H9 (cell line): Measurements from ENCODE around the gene SELE. TPM values are rescaled to one million over a fixed set of nuclear protein-coding genes. Genes with fewer than 3 reads are reported as not detected.

ENCODE experiments used
- DNase-seq: peaks from one replicate; pipeline ENCODE4 v3.0.0-alpha.2; 2017
- H2AFZ ChIP-seq: one replicate; pipeline ENCODE4 v1.6.1; 2013; ENCODE audit warnings: mild to moderate bottlenecking, low read length, control low read depth, moderate library complexity
- H2AK5ac ChIP-seq: 2 replicates; pipeline ENCODE4 v1.6.1; 2013; ENCODE audit warnings: low read length, control low read depth, mixed read lengths; ENCODE audit not compliant: insufficient read length
- H2BK120ac ChIP-seq: one replicate; pipeline ENCODE4 v1.6.1; 2013; ENCODE audit warnings: low read depth, mild to moderate bottlenecking, low read length, control low read depth, inconsistent platforms; ENCODE audit not compliant: poor library complexity, severe bottlenecking
- H2BK12ac ChIP-seq: 2 replicates; pipeline ENCODE4 v1.6.1; 2013; ENCODE audit warnings: low read length, control low read depth, mixed read lengths, low read depth; ENCODE audit not compliant: insufficient read length
- H2BK15ac ChIP-seq: 2 replicates; pipeline ENCODE4 v1.6.1; 2013; ENCODE audit warnings: low read depth, low read length, control low read depth
- H2BK20ac ChIP-seq: one replicate; pipeline ENCODE4 v1.6.1; 2013; ENCODE audit warnings: low read depth, mild to moderate bottlenecking, low read length, control low read depth, inconsistent platforms; ENCODE audit not compliant: poor library complexity, severe bottlenecking
- H2BK5ac ChIP-seq: 2 replicates; pipeline ENCODE4 v1.6.1; 2013; ENCODE audit warnings: low read length, control low read depth, mixed read lengths; ENCODE audit not compliant: insufficient read length
- H3K14ac ChIP-seq: 2 replicates; pipeline ENCODE4 v1.6.1; 2013; ENCODE audit warnings: low read length, control low read depth; ENCODE audit not compliant: insufficient read depth
- H3K18ac ChIP-seq: 2 replicates; pipeline ENCODE4 v1.6.1; 2013; ENCODE audit warnings: low read depth, mild to moderate bottlenecking, mixed read lengths, low read length, control low read depth; ENCODE audit not compliant: insufficient read length
- H3K23ac ChIP-seq: 2 replicates; pipeline ENCODE4 v1.6.1; 2013; ENCODE audit warnings: low read length, control low read depth, mixed read lengths, low read depth; ENCODE audit not compliant: insufficient read length
- H3K23me2 ChIP-seq: 2 replicates; pipeline ENCODE4 v1.6.1; 2013; ENCODE audit warnings: low read depth, mild to moderate bottlenecking, mixed read lengths, low read length, control low read depth; ENCODE audit not compliant: insufficient read length, poor library complexity, severe bottlenecking
- H3K27ac ChIP-seq: 2 replicates; pipeline ENCODE4 v1.5.1; 2013; ENCODE audit warnings: low read length, control low read depth, mixed read lengths, low read depth; ENCODE audit not compliant: insufficient read length
- H3K27me3 ChIP-seq: 2 replicates; pipeline ENCODE4 v1.6.1; 2013; ENCODE audit warnings: low read length, control low read depth, inconsistent platforms; ENCODE audit not compliant: insufficient read depth
- H3K4ac ChIP-seq: 2 replicates; pipeline ENCODE4 v1.6.1; 2013; ENCODE audit warnings: low read depth, mild to moderate bottlenecking, control low read depth, inconsistent platforms, low read length, moderate library complexity
- H3K4me1 ChIP-seq: 2 replicates; pipeline ENCODE4 v1.6.1; 2013; ENCODE audit warnings: low read length, control low read depth, inconsistent platforms; ENCODE audit not compliant: insufficient read depth
- H3K4me2 ChIP-seq: 2 replicates; pipeline ENCODE4 v1.6.1; 2013; ENCODE audit warnings: low read length, control low read depth, mixed read lengths; ENCODE audit not compliant: insufficient read length, insufficient read depth
- H3K56ac ChIP-seq: 2 replicates; pipeline ENCODE4 v1.6.1; 2013; ENCODE audit warnings: low read depth, mild to moderate bottlenecking, mixed read lengths, low read length, control low read depth; ENCODE audit not compliant: insufficient read length
- H3K79me1 ChIP-seq: 2 replicates; pipeline ENCODE4 v1.6.1; 2013; ENCODE audit warnings: low read depth, mild to moderate bottlenecking, moderate library complexity, low read length, control low read depth, inconsistent platforms; ENCODE audit not compliant: insufficient read depth, poor library complexity, severe bottlenecking
- H3K79me2 ChIP-seq: 2 replicates; pipeline ENCODE4 v1.6.1; 2013; ENCODE audit warnings: low read length, control low read depth, inconsistent platforms; ENCODE audit not compliant: insufficient read depth
- H3K9ac ChIP-seq: 2 replicates; pipeline ENCODE4 v1.6.1; 2013; ENCODE audit warnings: low read length, control low read depth, mixed read lengths; ENCODE audit not compliant: insufficient read length; ENCODE audit errors: extremely low read depth
- H3K9me3 ChIP-seq: one replicate; pipeline ENCODE4 v1.6.1; 2013; ENCODE audit warnings: low read depth, low read length, inconsistent platforms; ENCODE audit not compliant: control insufficient read depth
- H3T11ph ChIP-seq: one replicate; pipeline ENCODE4 v1.6.1; 2013; ENCODE audit warnings: mild to moderate bottlenecking, low read length, control low read depth, inconsistent platforms
- H4K20me1 ChIP-seq: one replicate; pipeline ENCODE4 v1.6.1; 2013; ENCODE audit not compliant: control insufficient read depth, insufficient read length, insufficient read depth
- H4K5ac ChIP-seq: 2 replicates; pipeline ENCODE4 v1.6.1; 2013; ENCODE audit warnings: low read depth, mild to moderate bottlenecking, mixed read lengths, low read length, control low read depth; ENCODE audit not compliant: insufficient read length
- H4K8ac ChIP-seq: replicated peaks from 2 replicates; pipeline ENCODE4 v1.6.1; 2013; ENCODE audit warnings: low read length, control low read depth, mixed read lengths, low read depth; ENCODE audit not compliant: insufficient read length
- H4K91ac ChIP-seq: 2 replicates; pipeline ENCODE4 v1.6.1; 2013; ENCODE audit warnings: low read depth, mild to moderate bottlenecking, moderate library complexity, mixed read lengths, low read length, control low read depth; ENCODE audit not compliant: insufficient read length
- H3K27ac Mint-ChIP-seq, 3 experiments: 2 replicates in 2 of 3; 3 replicates in 1 of 3; pipeline ENCODE4 v1.8.0; 2020 to 2021; ENCODE audit warnings: mixed read lengths in 3 of 3, mild to moderate bottlenecking in 1 of 3, moderate library complexity in 1 of 3
- H3K27me3 Mint-ChIP-seq: 2 replicates; pipeline ENCODE4 v1.8.0; 2021; ENCODE audit warnings: low read depth, mild to moderate bottlenecking, moderate library complexity, mixed read lengths
- H3K36me3 Mint-ChIP-seq, 3 experiments: 2 replicates in 2 of 3; 3 replicates in 1 of 3; pipeline ENCODE4 v1.8.0; 2020 to 2021; ENCODE audit warnings: low read depth in 3 of 3, mixed read lengths in 3 of 3; ENCODE audit not compliant: insufficient read depth in 1 of 3
- H3K4me1 Mint-ChIP-seq, 2 experiments: 2 replicates each; pipeline ENCODE4 v1.8.0; 2020; ENCODE audit warnings: mixed read lengths in 2 of 2
- H3K4me3 Mint-ChIP-seq, 2 experiments: 2 replicates in 1 of 2; 3 replicates in 1 of 2; pipeline ENCODE4 v1.8.0; 2020 to 2021; ENCODE audit warnings: mild to moderate bottlenecking in 2 of 2, mixed read lengths in 2 of 2, moderate library complexity in 1 of 2
- H3K9me3 Mint-ChIP-seq, 2 experiments: 2 replicates in 1 of 2; 3 replicates in 1 of 2; pipeline ENCODE4 v1.8.0; 2020; ENCODE audit warnings: mild to moderate bottlenecking in 2 of 2, mixed read lengths in 2 of 2, moderate library complexity in 1 of 2
- CTCF ChIP-seq: fragments of 200-600 bp; sonication (generic); conservative IDR thresholded peaks from 3 replicates; pipeline ENCODE4 v1.8.0; 2021; ENCODE audit warnings: antibody characterized with exemption, mild to moderate bottlenecking
- WGBS: extraction: QIAGEN DNeasy Blood & Tissue Kit; methylation state at CpG from one replicate; pipeline ENCODE4 v1.1.7; 2013; ENCODE audit warnings: missing lambda C conversion rate, low lambda C conversion rate, mixed read lengths; ENCODE audit not compliant: insufficient read length; ENCODE audit errors: extremely low coverage; 5-methylcytosine and 5-hydroxymethylcytosine counted together
- total RNA-seq: library from RNA; stranded (reverse); gene quantifications from 2 replicates; pipeline ENCODE4 v1.2.1, GENCODE V29; 2021

The SELE gene
- total RNA-seq, 1 experiment from 2014 or later, result not detected

DNA sequence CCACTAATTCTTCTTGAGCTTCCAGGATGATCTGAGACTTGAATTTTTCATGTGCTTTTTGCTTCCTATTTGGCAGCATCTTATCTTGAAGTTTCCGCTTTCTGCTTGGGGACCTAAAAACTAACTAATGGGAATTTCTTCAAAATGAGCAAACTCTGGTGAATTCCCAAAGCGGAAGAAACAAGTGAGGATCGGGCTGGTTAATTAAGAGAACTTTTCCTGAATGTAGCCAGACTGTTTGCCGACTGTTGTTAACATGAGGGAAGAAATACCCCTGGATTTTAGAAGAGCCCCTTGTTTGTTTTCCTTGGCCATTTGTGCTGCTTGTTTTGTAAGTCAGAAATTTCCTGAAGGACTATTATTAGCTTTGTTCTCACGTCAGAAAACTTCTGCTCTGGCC is 6.1 kb upstream of the SELE start:
- DNase-seq, result no peak
- no peaks in the 10 kb centered on the region for H3K9me3 ChIP-seq
- H3K9ac ChIP-seq, result no peak overlapping the region
- no peak overlapping the region for H3K4ac ChIP-seq
- no peak overlapping the region for H2BK120ac ChIP-seq
- H3K18ac ChIP-seq, result no peak overlapping the region
- H2AK5ac ChIP-seq, result no peak overlapping the region
- H3K27ac Mint-ChIP-seq, result no peak overlapping the region
- peaks cover 3% of the 10 kb centered on the region for H3K27me3 Mint-ChIP-seq
- no CpG with 5 or more reads among the region's 5 CpGs for WGBS
- TF ChIP-seq CTCF, result no peak
- H2BK20ac ChIP-seq, result no peak overlapping the region
- H2BK15ac ChIP-seq, result no peak overlapping the region
- no peak overlapping the region for H3K27ac ChIP-seq
- H3T11ph ChIP-seq, result no peak overlapping the region
- H4K91ac ChIP-seq, result no peak overlapping the region
- no peaks in the 10 kb centered on the region for H3K27me3 ChIP-seq
- H3K79me1 ChIP-seq, result no peaks in the 10 kb centered on the region
- no peaks in the 10 kb centered on the region for H3K79me2 ChIP-seq
- H3K36me3 Mint-ChIP-seq, result peaks cover 0 to 6% (median 0%) of the 10 kb centered on the region in 3 experiments; a peak in 2 of 7 replicates
- no peaks in the 10 kb centered on the region; the same call in 1 of the 2 replicates for H3K4me1 ChIP-seq
- no peak overlapping the region for H2BK5ac ChIP-seq
- no peak overlapping the region for H3K4me3 Mint-ChIP-seq
- H2AFZ ChIP-seq, result no peak overlapping the region
- no peak overlapping the region for H4K8ac ChIP-seq
- no peaks in the 10 kb centered on the region for H4K20me1 ChIP-seq
- peaks cover 5% of the 10 kb centered on the region in 2 experiments; a peak in 3 of 5 replicates for H3K9me3 Mint-ChIP-seq
- H2BK12ac ChIP-seq, result no peak overlapping the region
- H3K23me2 ChIP-seq, result no peaks in the 10 kb centered on the region
- no peak overlapping the region for H3K56ac ChIP-seq
- H3K4me1 Mint-ChIP-seq, result peaks cover 16 to 30% of the 10 kb centered on the region in 2 experiments
- H3K14ac ChIP-seq, result no peak overlapping the region
- H4K5ac ChIP-seq, result no peak overlapping the region
- H3K4me2 ChIP-seq, result no peak overlapping the region
- H3K23ac ChIP-seq, result no peak overlapping the region
